Mesenchymal stem cell (in vitro differentiated cells and primary cell): ENCODE measurements around the gene IZUMO4.

Experiments used
- DNase-seq: peaks from one replicate; pipeline ENCODE4 v3.0.0-alpha.2; 2013
- H2AFZ ChIP-seq: one replicate; pipeline ENCODE4 v1.6.1; 2013; ENCODE audit warnings: low read depth, mild to moderate bottlenecking, control low read depth, inconsistent platforms, low read length, moderate library complexity
- H2AK5ac ChIP-seq: 2 replicates; pipeline ENCODE4 v1.6.1; 2013; ENCODE audit warnings: low read length, moderate library complexity, mild to moderate bottlenecking, inconsistent platforms; ENCODE audit not compliant: severe bottlenecking
- H2BK120ac ChIP-seq: one replicate; pipeline ENCODE4 v1.6.1; 2013; ENCODE audit warnings: low read depth, mild to moderate bottlenecking, inconsistent platforms, low read length, moderate library complexity
- H2BK12ac ChIP-seq, 2 experiments: one replicate each; pipeline ENCODE4 v1.6.1; 2013; ENCODE audit warnings: inconsistent platforms in 2 of 2, low read length in 2 of 2, mild to moderate bottlenecking in 2 of 2, moderate library complexity in 2 of 2, control low read depth in 1 of 2
- H2BK15ac ChIP-seq: one replicate; pipeline ENCODE4 v1.6.1; 2013; ENCODE audit warnings: mild to moderate bottlenecking, low read depth, inconsistent platforms; ENCODE audit not compliant: poor library complexity, severe bottlenecking
- H2BK5ac ChIP-seq: 2 replicates; pipeline ENCODE4 v1.6.1; 2013; ENCODE audit warnings: low read depth, mild to moderate bottlenecking, low read length, control low read depth, inconsistent platforms; ENCODE audit not compliant: poor library complexity, severe bottlenecking
- H3K14ac ChIP-seq, 2 experiments: one replicate each; pipeline ENCODE4 v1.6.1; 2013; ENCODE audit warnings: inconsistent platforms in 2 of 2, low read length in 2 of 2, control low read depth in 1 of 2, mild to moderate bottlenecking in 1 of 2, moderate library complexity in 1 of 2
- H3K18ac ChIP-seq, 2 experiments: one replicate each; pipeline ENCODE4 v1.6.1; 2013; ENCODE audit warnings: inconsistent platforms in 2 of 2, low read length in 2 of 2, control low read depth in 1 of 2, low read depth in 1 of 2, mild to moderate bottlenecking in 1 of 2
- H3K23ac ChIP-seq, 2 experiments: one replicate each; pipeline ENCODE4 v1.6.1; 2013; ENCODE audit warnings: inconsistent platforms in 2 of 2, low read length in 2 of 2, mild to moderate bottlenecking in 2 of 2, moderate library complexity in 2 of 2, control low read depth in 1 of 2
- H3K27ac ChIP-seq: 2 replicates; pipeline ENCODE4 v1.5.1; 2013; ENCODE audit warnings: mild to moderate bottlenecking, moderate library complexity, low read length, control low read depth, inconsistent platforms; ENCODE audit not compliant: poor library complexity, severe bottlenecking
- H3K27me3 ChIP-seq, 2 experiments: 2 replicates each; pipeline versions ENCODE4 v1.6.1 to v1.7.0; 2013; ENCODE audit warnings: low read length in 2 of 2, mild to moderate bottlenecking in 2 of 2, moderate library complexity in 2 of 2, control low read depth in 1 of 2, inconsistent platforms in 1 of 2; ENCODE audit not compliant: control insufficient read depth in 1 of 2, insufficient read depth in 1 of 2
- H3K36me3 ChIP-seq, 2 experiments: 2 replicates each; pipeline versions ENCODE4 v1.6.1 to v1.7.0; 2013; ENCODE audit warnings: low read length in 2 of 2, control low read depth in 1 of 2, inconsistent platforms in 1 of 2, low read depth in 1 of 2, mild to moderate bottlenecking in 1 of 2; ENCODE audit not compliant: insufficient read depth in 2 of 2, control insufficient read depth in 1 of 2
- H3K4ac ChIP-seq, 2 experiments: one replicate each; pipeline ENCODE4 v1.6.1; 2013; ENCODE audit warnings: inconsistent platforms in 2 of 2, low read length in 2 of 2, mild to moderate bottlenecking in 2 of 2, moderate library complexity in 2 of 2, control low read depth in 1 of 2, low read depth in 1 of 2
- H3K4me1 ChIP-seq: 2 replicates; pipeline ENCODE4 v1.6.1; 2013; ENCODE audit warnings: low read depth, low read length, control low read depth; ENCODE audit not compliant: control insufficient read depth, insufficient read depth
- H3K4me2 ChIP-seq: 2 replicates; pipeline ENCODE4 v1.6.1; 2013; ENCODE audit warnings: low read length, mild to moderate bottlenecking, inconsistent platforms; ENCODE audit not compliant: poor library complexity, severe bottlenecking
- H3K4me3 ChIP-seq, 2 experiments: 2 replicates each; pipeline versions ENCODE4 v1.5.1 to v1.7.0; 2013; ENCODE audit warnings: low read length in 2 of 2, mild to moderate bottlenecking in 2 of 2, control low read depth in 1 of 2, low read depth in 1 of 2; ENCODE audit not compliant: insufficient read depth in 1 of 2
- H3K79me1 ChIP-seq: replicated peaks from 2 replicates; pipeline ENCODE4 v1.6.1; 2013; ENCODE audit warnings: mild to moderate bottlenecking, control low read depth, low read length, inconsistent platforms; ENCODE audit not compliant: poor library complexity, severe bottlenecking
- H3K9ac ChIP-seq: 2 replicates; pipeline ENCODE4 v1.7.0; 2013; ENCODE audit warnings: mild to moderate bottlenecking, low read length, moderate library complexity
- H3K9me3 ChIP-seq: 2 replicates; pipeline ENCODE4 v1.7.0; 2013; ENCODE audit warnings: mild to moderate bottlenecking, low read length; ENCODE audit not compliant: control insufficient read depth
- H4K8ac ChIP-seq: one replicate; pipeline ENCODE4 v1.6.1; 2013; ENCODE audit warnings: inconsistent platforms, mild to moderate bottlenecking, low read length, moderate library complexity
- H4K91ac ChIP-seq: one replicate; pipeline ENCODE4 v1.6.1; 2013; ENCODE audit warnings: mild to moderate bottlenecking, low read length, inconsistent platforms
- WGBS: methylation state at CpG from one replicate; pipeline ENCODE4 v1.1.7; 2013; ENCODE audit warnings: mixed read lengths; 5-methylcytosine and 5-hydroxymethylcytosine counted together

The IZUMO4 gene

GRCh38 chr19:2120821-2121220, 24.1 kb downstream of the IZUMO4 start:
- Histone ChIP-seq H4K8ac (no peak overlapping the region), H2AFZ (no peak overlapping the region), H2AK5ac (no peak overlapping the region), H4K91ac (no peak overlapping the region), H3K9me3 (no peaks in the 10 kb centered on the region), H3K36me3 (peaks cover 88 to 96% of the 10 kb centered on the region in 2 experiments), H3K4me2 (no peak overlapping the region), H3K9ac (no peak overlapping the region), H3K27ac (no peak overlapping the region), H2BK120ac (no peak overlapping the region), H3K4ac (no peak overlapping the region), H3K23ac (no peak overlapping the region), H3K14ac (no peak overlapping the region), H2BK12ac (no peak overlapping the region), H3K4me1 (no peaks in the 10 kb centered on the region), H3K18ac (no peak overlapping the region), H3K27me3 (no peaks in the 10 kb centered on the region), H2BK5ac (peak overlapping the region; percentile 14), H3K4me3 (no peak overlapping the region), H3K79me1 (peaks cover 58% of the 10 kb centered on the region), H2BK15ac (no peak overlapping the region)
- no peak for DNase-seq
- WGBS: 95% methylated on average over 26 of the region's 26 CpGs

GRCh38 chr19:2121416-2122051, 24.8 kb downstream of the IZUMO4 start:
- Histone ChIP-seq H2AK5ac (no peak overlapping the region), H3K36me3 (peaks cover 88 to 94% of the 10 kb centered on the region in 2 experiments), H3K4ac (no peak overlapping the region), H4K8ac (no peak overlapping the region), H2BK120ac (no peak overlapping the region), H3K79me1 (peaks cover 51% of the 10 kb centered on the region), H2AFZ (no peak overlapping the region), H2BK12ac (no peak overlapping the region), H2BK15ac (no peak overlapping the region), H3K27ac (no peak overlapping the region), H3K9ac (no peak overlapping the region), H2BK5ac (no peak overlapping the region), H3K23ac (no peak overlapping the region), H3K4me3 (no peak overlapping the region), H3K14ac (no peak overlapping the region), H4K91ac (no peak overlapping the region), H3K27me3 (no peaks in the 10 kb centered on the region), H3K9me3 (no peaks in the 10 kb centered on the region), H3K18ac (no peak overlapping the region), H3K4me2 (no peak overlapping the region), H3K4me1 (no peaks in the 10 kb centered on the region)
- no peak for DNase-seq
- 97% methylated on average over 27 of the region's 27 CpGs for WGBS

- no peak for DNase-seq
- Histone ChIP-seq H3K36me3 (peaks cover 88 to 94% of the 10 kb centered on the region in 2 experiments), H3K18ac (no peak overlapping the region), H3K23ac (no peak overlapping the region), H3K27ac (no peak overlapping the region), H2BK120ac (no peak overlapping the region), H3K27me3 (no peaks in the 10 kb centered on the region), H3K9ac (no peak overlapping the region), H3K4me1 (peaks cover 3% of the 10 kb centered on the region), H3K14ac (no peak overlapping the region), H2AFZ (no peak overlapping the region), H3K4me3 (no peak overlapping the region), H4K8ac (no peak overlapping the region), H3K9me3 (no peaks in the 10 kb centered on the region), H3K79me1 (peaks cover 46% of the 10 kb centered on the region), H2BK5ac (no peak overlapping the region), H3K4me2 (no peak overlapping the region), H2BK12ac (no peak overlapping the region), H3K4ac (no peak overlapping the region), H2BK15ac (no peak overlapping the region), H2AK5ac (no peak overlapping the region), H4K91ac (no peak overlapping the region)
- WGBS: 98% methylated on average over 10 of the region's 15 CpGs
Observed at GRCh38 chr19:2122251-2122650, 25.5 kb downstream of the IZUMO4 start.

- Histone ChIP-seq H3K14ac (no peak overlapping the region), H2AK5ac (no peak overlapping the region), H2AFZ (no peak overlapping the region), H3K4me1 (peaks cover 8% of the 10 kb centered on the region), H3K9ac (no peak overlapping the region), H4K91ac (no peak overlapping the region), H3K27ac (no peak overlapping the region), H3K23ac (no peak overlapping the region), H3K4me2 (no peak overlapping the region), H3K4ac (no peak overlapping the region), H3K27me3 (no peaks in the 10 kb centered on the region), H3K79me1 (peaks cover 46% of the 10 kb centered on the region), H2BK15ac (no peak overlapping the region), H4K8ac (no peak overlapping the region), H2BK12ac (no peak overlapping the region), H3K18ac (no peak overlapping the region), H2BK5ac (no peak overlapping the region), H3K9me3 (no peaks in the 10 kb centered on the region), H3K4me3 (no peak overlapping the region), H2BK120ac (no peak overlapping the region), H3K36me3 (peaks cover 88 to 93% of the 10 kb centered on the region in 2 experiments)
- DNase-seq: no peak
- 96% methylated on average over 10 of the region's 10 CpGs for WGBS
Observed at GRCh38 chr19:2122982-2123381, 26.3 kb downstream of the IZUMO4 start.
